Right ventricle myocardium superior (tissue), 1 donor: Measurements from ENCODE around the gene P3H2. TPM values are rescaled to one million over a fixed set of nuclear protein-coding genes. Genes with fewer than 3 reads are reported as not detected.

Experiments used
- ATAC-seq: fragments of 200-7000 bp; cut with Tn5 transposase; one replicate; pipeline ENCODE4 v1.9.1; 2020; ENCODE audit warnings: mild to moderate bottlenecking; ENCODE audit not compliant: poor library complexity
- DNase-seq: peaks from one replicate; pipeline ENCODE4 v3.0.0-alpha.2; 2020
- intact Hi-C: fragments of 100-400 bp; cut with DNase I; formaldehyde crosslinking; loops from one replicate; pipeline ENCODE4 v1.11.2; 2022
- total RNA-seq: library from RNA; stranded (reverse); fragmentation: NEBNext Ultra II Directional; extraction: Animal tissue kit (Norgen Biotek cat#: 25700); gene quantifications from one replicate; pipeline ENCODE4 v1.2.1, GENCODE V29; 2021
- donor health status: DM: no; HTN: yes; CAD: no; lungs with severe emphysema.

P3H2 gene
- total RNA-seq, 1 donor from 2014 or later, result 1.3 TPM

DNA sequence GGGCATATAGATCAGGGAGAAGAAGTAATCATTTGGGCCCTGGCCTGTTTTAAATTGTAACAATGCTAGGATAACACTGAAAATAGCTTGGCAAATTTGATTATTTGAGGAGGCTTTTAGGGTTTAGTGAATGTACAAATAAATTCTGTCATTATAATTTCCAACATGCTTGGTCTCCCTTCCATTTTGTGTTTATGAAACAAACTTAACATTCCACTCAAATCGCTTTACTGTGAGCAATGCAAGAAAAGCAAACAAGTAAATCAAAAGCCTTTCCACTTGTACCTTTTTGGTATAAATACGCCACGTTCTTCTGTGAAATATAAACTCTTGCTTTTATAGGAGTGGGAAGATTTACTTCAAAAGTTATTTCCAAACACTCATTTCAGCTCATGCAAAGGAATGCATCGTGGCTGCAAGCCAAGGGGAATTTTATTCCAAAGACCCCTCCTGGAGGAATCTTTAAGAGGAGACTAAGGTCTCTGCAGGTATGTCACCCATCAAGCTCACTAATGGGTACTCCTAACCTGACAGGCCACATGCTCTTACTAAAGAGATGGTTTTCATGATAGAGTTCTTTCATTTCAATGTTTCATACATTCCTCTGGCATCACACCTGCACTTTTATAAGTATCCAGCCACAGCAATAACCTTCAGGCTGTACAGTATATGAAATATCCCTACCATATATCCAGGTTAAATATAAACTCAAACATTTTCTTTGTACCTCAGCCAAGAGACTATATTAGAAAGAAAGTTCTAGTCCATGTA lies 115.2 kb downstream of the P3H2 start:
- DNase-seq (no peak), ATAC-seq (no peak)
- intact Hi-C loops, result no loop called here

DNA sequence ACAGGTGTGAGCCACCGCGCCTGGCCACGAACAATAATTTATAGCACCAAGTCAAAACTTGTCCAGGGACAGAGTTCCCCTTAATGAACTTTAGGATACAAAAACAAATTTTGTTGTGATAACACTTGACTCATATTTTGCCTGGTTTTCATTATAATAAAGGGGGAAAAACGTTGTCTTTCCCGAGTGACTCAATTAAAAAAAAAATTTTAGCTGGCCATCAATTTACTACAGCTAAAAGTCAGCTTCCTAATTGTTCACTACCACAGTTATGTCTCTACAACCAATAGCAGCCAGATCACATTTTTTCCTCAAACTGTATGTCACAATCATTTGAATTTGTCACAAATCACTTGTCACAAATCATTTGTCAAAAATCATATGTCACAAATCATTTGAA lies 116.0 kb downstream of the P3H2 start:
- intact Hi-C loops, result no loop called here
- no peak for DNase-seq
- no peak for ATAC-seq

DNA sequence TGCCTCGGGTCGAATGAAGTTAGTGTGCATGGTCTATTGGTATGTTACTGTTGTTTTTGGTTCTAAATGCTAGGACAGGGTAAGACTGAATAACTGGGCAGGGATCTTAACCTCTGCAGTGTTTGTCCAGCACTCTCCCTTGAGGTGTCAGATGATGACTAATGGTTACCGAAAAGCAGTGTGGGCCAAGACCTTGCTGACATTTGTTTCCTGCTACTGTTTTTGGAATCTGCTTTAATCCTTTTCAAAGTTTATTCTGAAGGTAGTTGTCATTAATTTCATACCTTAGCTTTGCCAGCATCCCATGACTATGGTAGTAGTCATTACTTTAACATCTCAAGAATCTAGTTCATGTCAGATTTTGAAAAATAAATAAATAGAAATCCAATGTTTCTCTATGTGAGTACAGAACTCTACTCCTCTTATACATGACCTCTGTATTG lies 117.0 kb downstream of the P3H2 start:
- no peak for ATAC-seq
- intact Hi-C loops, result no loop called here
- DNase-seq, result no peak

DNA sequence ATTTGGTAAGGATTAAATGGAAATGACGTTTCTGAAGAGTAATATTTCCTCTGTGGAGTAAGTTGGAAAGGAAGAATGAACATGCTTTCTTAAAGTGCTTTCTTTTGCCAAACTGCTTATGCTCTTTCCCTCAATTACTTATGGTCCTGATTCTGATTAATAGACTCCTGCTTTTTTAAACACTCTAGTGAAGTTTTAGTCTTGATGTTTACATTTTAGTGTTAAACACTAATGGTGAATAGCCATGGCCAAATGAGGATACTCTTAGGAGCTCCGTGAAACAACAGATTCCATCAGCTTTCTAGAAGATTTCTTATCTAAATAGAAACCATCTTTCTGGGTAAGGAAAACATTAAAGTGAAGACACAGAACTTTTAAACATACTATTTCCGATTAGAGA lies 117.6 kb downstream of the P3H2 start:
- intact Hi-C loops, result no loop called here
- DNase-seq (no peak), ATAC-seq (no peak)

DNA sequence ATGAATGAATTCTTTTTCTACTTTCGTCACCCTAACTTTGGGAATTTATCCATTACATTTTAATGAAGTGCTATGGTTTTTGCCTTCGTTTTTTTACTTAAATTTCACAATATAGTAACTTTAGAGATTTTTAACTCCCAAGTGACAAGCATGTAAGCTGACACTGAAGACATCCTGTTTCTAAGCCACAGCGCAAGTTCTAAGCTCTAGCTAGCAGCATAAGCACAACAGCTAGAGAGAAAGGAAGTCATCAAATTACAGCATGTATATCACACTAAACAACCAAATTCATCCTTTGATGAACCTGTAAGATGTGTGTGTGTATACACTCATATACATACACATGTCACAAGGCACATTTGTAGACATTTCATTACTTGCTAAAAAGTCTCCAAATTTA lies 119.3 kb downstream of the P3H2 start:
- DNase-seq (no peak), ATAC-seq (no peak)
- intact Hi-C loops, result no loop called here

DNA sequence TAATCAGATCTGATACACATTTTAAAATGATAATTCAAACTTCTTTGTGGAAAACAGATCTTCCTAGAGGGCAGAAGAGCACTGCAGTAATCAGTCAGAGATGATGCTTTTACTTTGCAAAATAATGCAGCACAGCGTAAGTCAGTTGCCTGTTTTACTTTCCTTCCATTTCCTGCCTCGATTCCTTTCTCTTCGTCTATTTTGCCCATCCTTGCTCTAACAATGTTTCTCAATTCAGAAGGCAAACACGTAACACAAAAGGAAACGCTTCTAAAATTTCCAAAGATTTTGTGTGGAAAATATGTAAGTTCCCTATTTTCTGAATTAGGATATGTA lies 119.9 kb downstream of the P3H2 start:
- intact Hi-C loops, result no loop called here
- DNase-seq (no peak), ATAC-seq (no peak)

DNA sequence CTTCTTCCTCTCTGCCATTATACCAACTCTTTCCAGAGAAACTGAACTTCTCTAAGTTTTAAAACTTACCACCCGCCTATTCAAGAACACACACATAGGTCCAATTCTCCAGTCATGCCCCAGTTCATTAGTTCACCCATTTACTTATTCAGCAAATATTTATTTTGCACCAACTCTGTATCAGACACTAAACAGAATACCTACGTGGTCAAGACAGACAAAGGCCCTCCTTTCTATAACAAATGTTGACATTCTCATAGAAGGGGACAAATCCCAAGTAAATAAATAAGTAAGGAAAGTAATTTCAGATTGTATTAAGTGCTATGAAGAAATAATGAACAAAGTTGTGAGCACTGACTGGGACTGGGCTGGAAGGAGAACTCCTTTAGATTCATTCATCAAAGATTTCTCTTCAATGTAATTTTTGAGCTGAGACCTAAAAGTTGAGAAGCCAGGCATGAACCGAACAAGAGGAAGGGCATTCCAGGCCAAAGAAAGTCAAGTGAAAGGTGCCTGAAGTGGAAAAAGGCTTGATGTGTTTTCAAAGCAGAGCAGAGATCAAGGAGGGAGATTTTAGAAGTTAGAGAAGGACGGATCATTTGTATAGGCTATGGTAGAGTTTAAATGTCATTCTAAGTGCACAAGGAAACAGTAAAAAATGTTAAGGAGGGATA lies 120.4 kb downstream of the P3H2 start:
- DNase-seq (no peak), ATAC-seq (no peak)
- intact Hi-C loops, result no loop called here

DNA sequence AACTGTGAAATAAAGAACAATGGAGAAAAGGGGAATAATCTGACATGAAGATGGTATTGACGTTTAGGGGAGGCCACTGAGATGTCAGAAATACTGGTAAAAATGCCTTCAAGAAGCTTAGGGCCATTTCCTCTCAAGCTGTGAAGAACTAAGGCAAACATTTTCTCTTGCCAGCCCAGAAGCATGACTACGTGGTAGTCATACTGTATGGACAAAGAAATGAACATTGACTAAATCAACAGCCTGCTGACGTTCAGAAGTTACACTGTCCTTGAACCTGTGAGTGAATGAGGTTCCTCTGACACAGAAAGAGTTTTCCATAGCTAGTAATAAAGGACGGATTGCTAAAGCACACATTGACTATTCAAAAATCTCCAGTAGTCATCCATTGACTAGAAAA lies 121.0 kb downstream of the P3H2 start:
- ATAC-seq, result no peak
- intact Hi-C loops, result no loop called here

DNA sequence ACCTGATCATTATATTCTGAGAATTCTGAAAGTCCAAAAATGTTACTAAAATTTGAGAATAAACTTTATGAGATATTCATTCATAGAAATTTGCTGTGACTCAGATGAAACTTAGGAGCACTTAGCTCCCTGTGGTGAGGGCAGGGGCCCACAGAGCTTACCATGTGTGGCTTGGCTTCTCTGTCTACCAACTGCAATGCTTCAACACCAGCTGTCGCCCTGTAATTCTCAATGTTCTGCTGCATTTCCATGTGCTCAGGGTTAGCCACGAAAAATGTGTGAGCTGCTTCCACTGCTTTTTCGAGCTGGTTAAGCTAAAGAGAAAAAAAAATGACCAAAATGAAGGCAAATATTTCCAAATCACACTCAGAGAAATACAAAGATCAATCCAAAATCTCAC lies 125.6 kb downstream of the P3H2 start:
- ATAC-seq, result no peak
- intact Hi-C loops, result no loop called here
- DNase-seq, result no peak

More for the DNA sequence above, 121.0 kb downstream of the P3H2 start:
- no peak for DNase-seq

DNA sequence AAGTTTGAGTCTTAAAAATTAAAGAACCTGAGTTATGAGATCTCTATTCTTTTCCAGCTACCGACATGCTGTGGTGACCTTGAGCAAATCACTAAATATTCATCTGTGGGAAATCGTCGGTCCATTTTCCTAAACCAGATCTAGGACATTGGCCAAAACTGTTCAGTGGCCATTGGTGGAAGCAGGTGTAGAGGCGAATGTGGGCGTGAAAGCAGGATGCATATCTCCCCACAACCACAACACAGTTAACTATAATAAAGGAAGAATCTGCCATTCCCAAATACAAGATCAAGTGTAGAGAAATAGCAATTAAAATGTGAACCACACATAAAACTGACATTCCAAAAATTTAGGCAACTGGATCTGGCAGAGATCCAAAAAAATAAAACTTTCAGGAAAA lies 129.9 kb downstream of the P3H2 start:
- no peak for DNase-seq
- intact Hi-C loops, result no loop called here
- ATAC-seq, result no peak

DNA sequence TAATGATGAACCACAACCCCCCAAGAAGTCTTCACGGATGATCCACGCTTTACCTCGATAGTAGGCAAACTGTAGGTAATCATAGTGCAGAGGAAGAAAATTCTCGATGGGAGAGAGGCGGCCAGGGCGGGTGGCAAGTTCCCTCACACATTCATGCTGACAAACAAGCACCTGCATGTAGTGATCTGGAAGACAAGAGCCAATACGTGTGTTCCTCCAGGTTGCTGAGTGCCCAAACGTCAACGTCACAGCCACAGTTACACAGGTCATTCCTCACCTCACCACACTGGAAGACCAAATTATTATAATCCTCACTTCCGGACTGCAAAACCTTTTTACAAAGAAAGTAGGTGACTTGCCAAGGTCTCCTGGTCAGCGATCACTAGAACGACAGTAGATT lies 131.8 kb downstream of the P3H2 start:
- DNase-seq (no peak), ATAC-seq (no peak)
- intact Hi-C loops, result no loop called here

DNA sequence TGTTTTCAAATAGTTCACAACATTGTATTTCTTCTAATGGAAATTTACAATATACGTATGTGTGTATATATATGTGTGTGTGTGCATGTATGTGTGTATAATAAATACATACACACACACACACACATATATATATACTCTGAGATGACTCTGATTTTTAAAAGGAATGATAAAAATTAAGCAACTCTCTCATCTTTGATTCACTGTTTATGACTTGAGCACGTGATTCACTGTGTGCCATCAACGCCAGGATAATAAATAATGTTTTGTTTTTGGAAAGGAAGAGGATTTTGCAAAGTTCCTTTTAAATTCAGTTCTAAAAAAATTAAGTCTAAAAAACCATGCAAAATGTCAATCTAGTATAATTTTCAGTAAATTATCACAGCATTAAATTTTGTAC lies 132.4 kb downstream of the P3H2 start:
- intact Hi-C loops, result no loop called here
- no peak for DNase-seq
- no peak for ATAC-seq

DNA sequence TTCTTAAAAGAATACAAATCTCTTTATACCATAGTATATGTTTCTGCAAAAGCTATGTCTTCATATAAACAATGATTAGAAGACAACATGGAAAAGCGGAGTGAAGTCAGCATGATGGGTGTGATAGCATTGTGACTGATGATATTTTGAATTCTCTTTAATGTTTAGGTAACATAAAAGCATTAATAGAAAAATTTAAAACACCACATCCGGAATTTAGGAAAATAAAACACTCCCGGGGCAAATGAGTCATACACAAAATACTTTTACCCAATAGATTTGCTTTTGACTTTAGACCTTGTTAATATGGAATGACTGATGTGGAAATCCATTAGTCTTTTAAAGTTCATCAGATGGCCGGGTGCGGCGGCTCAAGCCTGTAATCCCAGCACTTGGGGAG lies 134.7 kb downstream of the P3H2 start:
- no peak for ATAC-seq
- intact Hi-C loops, result no loop called here
- DNase-seq, result no peak

DNA sequence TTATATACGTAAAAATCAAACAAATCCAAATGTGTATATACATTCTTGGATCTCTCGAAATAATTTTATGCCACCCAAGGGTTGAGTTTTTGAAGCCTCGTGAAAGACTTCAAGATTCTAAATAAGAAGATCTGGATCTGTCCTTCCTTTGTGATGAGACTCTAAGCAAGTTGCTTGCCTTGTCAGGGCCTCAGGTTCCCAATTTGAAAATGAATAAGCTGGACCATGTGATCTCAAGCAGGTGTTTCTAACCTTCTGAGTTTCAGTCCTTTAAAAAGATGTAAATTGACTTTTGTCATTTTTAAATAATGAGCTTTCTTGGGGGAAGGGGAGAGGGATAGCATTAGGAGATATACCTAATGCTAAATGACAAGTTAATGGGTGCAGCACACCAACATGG lies 137.1 kb downstream of the P3H2 start:
- intact Hi-C loops, result no loop called here
- DNase-seq (no peak), ATAC-seq (no peak)

DNA sequence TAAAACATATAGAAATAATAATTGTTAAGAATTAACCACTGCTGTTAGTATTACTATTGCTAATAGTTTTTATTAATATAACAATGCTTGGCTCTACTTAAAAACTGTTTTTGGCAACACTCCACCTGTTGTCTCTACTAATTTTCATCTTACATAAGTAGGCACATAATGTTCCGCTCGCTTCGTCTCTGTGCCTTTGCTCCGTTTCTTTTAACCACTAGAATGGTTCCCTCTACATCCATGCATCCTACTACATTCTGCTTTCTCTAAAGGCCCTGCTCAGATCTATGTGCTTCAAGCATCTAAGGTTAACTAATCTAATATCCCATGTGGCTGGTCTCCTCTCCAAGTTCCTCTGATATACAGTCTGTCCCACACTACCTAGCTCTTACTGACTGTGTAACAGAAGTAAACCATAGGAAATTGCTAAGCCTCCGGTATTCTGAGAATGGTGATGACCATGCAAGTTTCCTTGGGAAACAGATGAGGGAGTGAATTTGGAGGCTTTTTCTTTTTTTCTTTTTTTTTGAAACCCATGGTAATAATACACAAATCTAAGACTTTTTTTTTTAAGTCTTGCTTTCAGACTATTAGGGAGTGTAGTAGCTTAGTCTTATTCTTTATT lies 138.3 kb downstream of the P3H2 start:
- intact Hi-C loops, result no loop called here
- DNase-seq (no peak), ATAC-seq (peak; percentile 57)

DNA sequence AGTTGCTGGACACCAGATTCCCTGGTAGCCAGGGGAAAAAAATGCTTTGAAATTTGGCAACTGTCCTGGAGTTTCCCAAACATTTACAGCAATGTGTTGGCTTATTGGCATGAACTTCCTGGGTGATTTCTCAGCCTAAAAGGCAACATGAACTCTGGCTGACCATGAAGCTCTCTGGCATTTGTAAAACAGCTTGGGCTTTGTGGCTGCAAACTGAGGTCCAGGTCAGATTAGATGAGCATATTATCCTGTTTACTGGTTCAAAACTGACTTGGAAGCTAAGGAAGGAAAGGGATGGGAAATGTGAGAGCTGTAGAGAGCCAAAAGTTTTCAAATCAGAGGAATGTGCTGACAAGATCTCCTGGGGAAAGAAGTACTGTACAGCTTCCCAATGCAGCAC lies 139.0 kb downstream of the P3H2 start:
- ATAC-seq, result peak; percentile 83
- intact Hi-C loops, result no loop called here
- DNase-seq, result no peak

DNA sequence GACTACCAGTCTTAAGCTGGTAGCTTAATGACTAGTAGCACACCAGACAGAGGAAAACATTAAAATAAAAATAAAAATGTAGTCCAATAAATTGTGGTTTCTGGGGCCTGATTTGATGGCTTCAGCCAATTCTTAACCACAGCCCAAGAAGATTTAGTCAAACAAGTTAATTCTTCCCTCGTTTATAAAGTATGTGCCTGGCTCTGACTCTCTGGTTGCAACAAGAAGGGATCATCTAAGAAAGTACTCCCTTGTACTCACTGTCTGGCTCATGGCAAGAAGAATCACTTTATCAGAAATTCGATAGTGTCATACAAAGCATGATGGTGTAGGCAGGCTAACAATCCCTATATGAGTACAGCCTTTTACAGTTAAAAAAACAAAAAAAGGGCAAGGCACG lies 141.9 kb downstream of the P3H2 start:
- DNase-seq (no peak), ATAC-seq (no peak)
- intact Hi-C loops, result no loop called here

DNA sequence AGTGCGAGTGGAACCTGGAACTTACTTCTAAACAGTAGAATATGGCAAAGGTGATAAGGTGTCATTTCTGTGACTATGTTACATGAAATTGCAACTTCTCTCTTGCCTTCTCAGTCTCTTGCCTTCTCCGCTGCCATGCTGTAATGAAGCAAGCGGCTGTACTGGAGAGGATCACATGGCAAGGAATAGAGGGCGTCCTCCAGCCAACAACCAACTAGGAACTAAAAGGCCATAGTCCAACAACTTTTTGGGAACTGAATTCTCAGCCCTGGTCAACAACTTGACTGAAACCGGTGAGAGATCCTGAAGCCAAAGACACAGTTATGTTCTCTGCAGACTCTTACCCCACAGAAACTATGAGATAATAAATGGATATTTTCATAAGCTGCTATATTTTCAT lies 143.5 kb downstream of the P3H2 start:
- DNase-seq (no peak), ATAC-seq (no peak)
- intact Hi-C loops, result no loop called here

DNA sequence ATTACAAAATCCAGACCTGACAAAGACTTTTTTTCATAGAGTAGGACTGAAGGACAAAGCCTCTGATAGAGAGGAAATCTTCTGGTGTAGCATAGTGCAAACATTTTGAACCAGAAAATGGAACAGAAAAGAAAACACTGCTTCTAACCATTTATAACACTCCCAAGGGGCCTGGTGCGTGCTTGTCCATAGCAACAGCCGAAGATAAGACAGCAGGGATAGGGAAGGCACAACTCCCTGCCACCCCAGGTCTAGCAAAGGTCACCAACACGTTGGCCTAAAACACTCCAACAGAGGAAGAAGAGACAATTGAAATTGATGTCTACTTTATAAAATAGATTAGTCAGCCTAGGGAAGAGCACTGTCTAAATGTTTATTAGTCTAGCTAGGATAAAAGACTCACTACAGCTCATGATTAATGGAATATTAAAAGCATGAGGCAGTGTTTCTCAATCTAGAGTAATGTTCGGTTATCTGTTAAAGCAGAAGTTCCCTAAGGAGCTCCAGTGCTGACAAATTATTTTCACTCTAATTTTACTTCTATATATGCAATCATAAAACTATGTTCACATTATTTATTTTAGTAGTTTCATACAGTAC lies 145.2 kb downstream of the P3H2 start:
- peak; percentile 73 for ATAC-seq
- DNase-seq, result no peak

DNA sequence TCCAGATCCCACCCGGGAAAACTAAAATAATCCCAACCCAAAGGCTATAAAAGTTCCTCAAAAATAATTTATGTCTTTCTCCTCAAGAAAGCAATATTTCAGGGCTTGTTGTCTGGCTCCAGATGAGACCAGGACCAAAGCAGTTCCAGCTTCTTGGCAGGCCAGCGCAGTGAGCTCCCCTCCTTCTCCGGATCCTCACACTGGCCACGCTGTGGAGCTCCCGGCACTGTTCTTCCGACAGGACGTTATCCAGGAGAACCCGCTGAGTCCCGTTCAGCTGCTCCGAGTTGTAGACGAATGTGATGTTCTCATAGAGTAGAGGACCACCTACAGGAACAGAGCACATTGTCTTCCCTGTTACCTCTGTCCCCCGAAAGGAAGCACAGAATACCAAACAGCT lies 146.3 kb downstream of the P3H2 start:
- no peak for ATAC-seq
- DNase-seq, result no peak
- intact Hi-C loops, result no loop called here

More for the DNA sequence above, 145.2 kb downstream of the P3H2 start:
- intact Hi-C loops, result no loop called here
